Uterus (tissue), 4 donors: ENCODE measurements around the gene EPHB2. TPM values are rescaled to one million over a fixed set of nuclear protein-coding genes. Genes with fewer than 3 reads are reported as not detected.

ENCODE experiments used
- DNase-seq, 2 donors: peaks; one replicate each; pipeline ENCODE4 v3.0.0-alpha.2; 2019 to 2020
- H3K27ac ChIP-seq, 2 donors: fragments of 200-600 bp; sonication (generic); 1 replicate in 1 of 2; 2 replicates in 1 of 2; pipeline ENCODE4 v1.5.1; 2016 to 2018
- H3K27me3 ChIP-seq, 2 donors: fragments of 200-600 bp; sonication (generic); one replicate each; pipeline ENCODE4 v1.5.1; 2018 to 2019; ENCODE audit warnings: control low read depth in 1 of 2
- H3K36me3 ChIP-seq, 2 donors: fragments of 200-600 bp; sonication (generic); one replicate each; pipeline ENCODE4 v1.5.1; 2019; ENCODE audit warnings: control low read depth in 1 of 2
- H3K4me1 ChIP-seq, 2 donors: fragments of 200-600 bp; sonication (generic); one replicate each; pipeline ENCODE4 v1.5.1; 2018 to 2019; ENCODE audit warnings: control low read depth in 1 of 2
- H3K4me3 ChIP-seq, 2 donors: fragments of 200-600 bp; sonication (generic); 1 replicate in 1 of 2; 2 replicates in 1 of 2; pipeline ENCODE4 v1.5.1; 2018 to 2019; ENCODE audit warnings: mild to moderate bottlenecking in 1 of 2
- H3K9me3 ChIP-seq, 2 donors: fragments of 200-600 bp; sonication (generic); one replicate each; pipeline ENCODE4 v1.5.1; 2019; ENCODE audit warnings: control low read depth in 1 of 2
- CTCF ChIP-seq, 4 experiments: fragments of 200-600 bp in 2 of 4; fragments of 450-650 bp in 2 of 4; sonication (generic) in 2 of 4; IDR thresholded peaks; one replicate each; pipeline ENCODE4 v1.5.1; 2016 to 2019; ENCODE audit warnings: antibody characterized with exemption in 4 of 4, mild to moderate bottlenecking in 2 of 4, moderate library complexity in 1 of 4
- POLR2A ChIP-seq, 2 donors: fragments of 450-650 bp; IDR thresholded peaks; one replicate each; pipeline ENCODE4 v1.6.1; 2016; ENCODE audit warnings: antibody characterized with exemption in 2 of 2, mild to moderate bottlenecking in 1 of 2, moderate library complexity in 1 of 2
- intact Hi-C: fragments of 100-400 bp; cut with DNase I; formaldehyde crosslinking; loops from one replicate; pipeline ENCODE4 v1.15.1; 2023; ENCODE audit warnings: low total_unique reads
- total RNA-seq, 4 donors: library from RNA; depleted of rRNA in 3 of 4; stranded (reverse); fragments of >200 nt in 3 of 4; gene quantifications; one replicate each; pipeline versions ENCODE4 v1.1.0 to v1.2.4, GENCODE V29; 2014 to 2023
- donor health status: DM: yes; HTN: yes; CAD: no.

Gene EPHB2
- total RNA-seq, 4 donors from 2014 or later, result under 0.01 to 49.6 (median 2.2) TPM

DNA sequence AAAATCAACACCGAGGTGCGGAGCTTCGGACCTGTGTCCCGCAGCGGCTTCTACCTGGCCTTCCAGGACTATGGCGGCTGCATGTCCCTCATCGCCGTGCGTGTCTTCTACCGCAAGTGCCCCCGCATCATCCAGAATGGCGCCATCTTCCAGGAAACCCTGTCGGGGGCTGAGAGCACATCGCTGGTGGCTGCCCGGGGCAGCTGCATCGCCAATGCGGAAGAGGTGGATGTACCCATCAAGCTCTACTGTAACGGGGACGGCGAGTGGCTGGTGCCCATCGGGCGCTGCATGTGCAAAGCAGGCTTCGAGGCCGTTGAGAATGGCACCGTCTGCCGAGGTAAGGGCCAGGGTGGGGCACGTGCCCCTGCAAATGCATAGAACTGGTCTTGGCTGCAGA lies 74.1 kb downstream of the EPHB2 start:
- H3K4me1 ChIP-seq, result no peaks in the 10 kb centered on the region
- no peaks in the 10 kb centered on the region for H3K9me3 ChIP-seq
- H3K27ac ChIP-seq, result no peak overlapping the region
- no peak overlapping the region for H3K4me3 ChIP-seq
- TF ChIP-seq CTCF (IDR thresholded peaks at IDR 0.05) (no peak), POLR2A (IDR thresholded peaks at IDR 0.05) (no peak)
- H3K36me3 ChIP-seq, result no peaks in the 10 kb centered on the region
- intact Hi-C loops, result no loop called here
- no peaks in the 10 kb centered on the region for H3K27me3 ChIP-seq
- DNase-seq, result no peak

GRCh38 chr1:22786101-22786500 lies 75.5 kb downstream of the EPHB2 start:
- Histone ChIP-seq H3K27ac (no peak overlapping the region), H3K36me3 (no peaks in the 10 kb centered on the region), H3K27me3 (no peaks in the 10 kb centered on the region), H3K4me3 (no peak overlapping the region), H3K9me3 (no peaks in the 10 kb centered on the region), H3K4me1 (no peaks in the 10 kb centered on the region)
- TF ChIP-seq CTCF (IDR thresholded peaks at IDR 0.05) (no peak), POLR2A (IDR thresholded peaks at IDR 0.05) (no peak)
- intact Hi-C loops, result no loop called here
- DNase-seq, result no peak

GRCh38 chr1:22786719-22787489 lies 76.3 kb downstream of the EPHB2 start:
- Histone ChIP-seq H3K27ac (no peak overlapping the region), H3K4me1 (no peaks in the 10 kb centered on the region), H3K27me3 (no peaks in the 10 kb centered on the region), H3K36me3 (no peaks in the 10 kb centered on the region), H3K9me3 (no peaks in the 10 kb centered on the region), H3K4me3 (no peak overlapping the region)
- TF ChIP-seq CTCF (IDR thresholded peaks at IDR 0.05) (no peak), POLR2A (IDR thresholded peaks at IDR 0.05) (no peak)
- intact Hi-C loops, result no loop called here
- no peak for DNase-seq

GRCh38 chr1:22787636-22788035 lies 77.0 kb downstream of the EPHB2 start:
- no peak overlapping the region for H3K27ac ChIP-seq
- H3K27me3 ChIP-seq, result no peaks in the 10 kb centered on the region
- no peak for DNase-seq
- TF ChIP-seq POLR2A (IDR thresholded peaks at IDR 0.05), result no peak
- no peak overlapping the region for H3K4me3 ChIP-seq
- H3K36me3 ChIP-seq, result no peaks in the 10 kb centered on the region
- intact Hi-C loops, result no loop called here
- H3K9me3 ChIP-seq, result no peaks in the 10 kb centered on the region
- H3K4me1 ChIP-seq, result no peaks in the 10 kb centered on the region

- Histone ChIP-seq H3K4me1 (no peaks in the 10 kb centered on the region), H3K36me3 (no peaks in the 10 kb centered on the region), H3K4me3 (no peak overlapping the region), H3K27ac (no peak overlapping the region), H3K9me3 (no peaks in the 10 kb centered on the region), H3K27me3 (no peaks in the 10 kb centered on the region)
- intact Hi-C loops, result no loop called here
- TF ChIP-seq POLR2A (IDR thresholded peaks at IDR 0.05) (no peak), CTCF (IDR thresholded peaks at IDR 0.05) (no peak)
- DNase-seq, result no peak
Measured at GRCh38 chr1:22788254-22788661, 77.6 kb downstream of the EPHB2 start.
